GM21786 (cell line): ENCODE data around the gene TNS4.

ENCODE experiments used
- ATAC-seq: cut with Tn5 transposase; IDR thresholded peaks from one replicate; pipeline ENCODE4 v1.9.1; 2021; ENCODE audit not compliant: unreplicated experiment

TNS4 gene

GRCh38 chr17:40458851-40459482 is 42.5 kb downstream of the TNS4 start:
- ATAC-seq = no peak

GRCh38 chr17:40457964-40458791 is 43.2 kb downstream of the TNS4 start:
- no peak for ATAC-seq

- ATAC-seq = no peak
Observed at GRCh38 chr17:40457369-40457768, 44.1 kb downstream of the TNS4 start.

- no peak for ATAC-seq
Observed at GRCh38 chr17:40456396-40456951, 44.9 kb downstream of the TNS4 start.

GRCh38 chr17:40454613-40454995 is 46.8 kb downstream of the TNS4 start:
- ATAC-seq = no peak

GRCh38 chr17:40453881-40454612 is 47.4 kb downstream of the TNS4 start:
- ATAC-seq = no peak

GRCh38 chr17:40452921-40453378 is 48.5 kb downstream of the TNS4 start:
- ATAC-seq = no peak

GRCh38 chr17:40452216-40452787 is 49.1 kb downstream of the TNS4 start:
- ATAC-seq = no peak

- no peak for ATAC-seq
Observed at GRCh38 chr17:40451420-40451819, 50.0 kb downstream of the TNS4 start.

- no peak for ATAC-seq
Observed at GRCh38 chr17:40450175-40450574, 51.2 kb downstream of the TNS4 start.

- ATAC-seq = no peak
Observed at GRCh38 chr17:40448639-40449261, 52.7 kb downstream of the TNS4 start.

GRCh38 chr17:40448213-40448638 is 53.2 kb downstream of the TNS4 start:
- ATAC-seq = no peak

GRCh38 chr17:40447806-40448205 is 53.6 kb downstream of the TNS4 start:
- no peak for ATAC-seq

GRCh38 chr17:40447148-40447644 is 54.2 kb downstream of the TNS4 start:
- no peak for ATAC-seq

GRCh38 chr17:40445751-40446468 is 55.5 kb downstream of the TNS4 start:
- no peak for ATAC-seq

- ATAC-seq = no peak
Observed at GRCh38 chr17:40443988-40444899, 57.2 kb downstream of the TNS4 start.

GRCh38 chr17:40443196-40443987 is 58.0 kb downstream of the TNS4 start, which contains the start of gene IGFBP4:
IGFBP4 (plus strand) TSS chr17:40443450; CDS start chr17:40443736, 286 bp downstream.
- ATAC-seq = no peak
